GM12878 (cell line): ENCODE measurements around the gene FNDC3A.

Experiments
- POLR2A ChIP-seq: IDR thresholded peaks from 2 replicates; pipeline ENCODE4 v1.6.1; 2011; ENCODE audit warnings: low read depth, mild to moderate bottlenecking, low read length
- RFX5 ChIP-seq: IDR thresholded peaks from 2 replicates; pipeline ENCODE4 v1.6.1; 2011; ENCODE audit warnings: low read depth, low read length, improper control_type of control experiment
- TARDBP ChIP-seq: IDR thresholded peaks from 2 replicates; pipeline ENCODE4 v1.6.1; 2016; ENCODE audit warnings: borderline replicate concordance
- ZNF274 ChIP-seq: IDR thresholded peaks from one replicate; pipeline ENCODE4 v1.8.0; 2011; ENCODE audit not compliant: insufficient read length, insufficient read depth
- TF ChIP-seq, protein P1 (sequence below): IDR thresholded peaks from 2 replicates; pipeline ENCODE4 v1.6.1; 2011; ENCODE audit warnings: low read depth, mild to moderate bottlenecking, low read length, moderate library complexity, borderline replicate concordance; ENCODE audit errors: extremely low read depth
- TF ChIP-seq, protein P2 (sequence below), 3 experiments: IDR thresholded peaks in 2 of 3; conservative IDR thresholded peaks in 1 of 3; 2 replicates each; pipeline ENCODE4 v1.5.1; 2011; ENCODE audit warnings: low read depth in 3 of 3, low read length in 3 of 3, mild to moderate bottlenecking in 3 of 3, control low read depth in 2 of 3, moderate library complexity in 2 of 3, inconsistent platforms in 1 of 3, mixed read lengths in 1 of 3; ENCODE audit not compliant: control insufficient read depth in 2 of 3, insufficient read depth in 1 of 3; ENCODE audit errors: extremely low read depth in 1 of 3
- TF ChIP-seq, protein P3 (sequence below): IDR thresholded peaks from 2 replicates; pipeline ENCODE4 v1.6.1; 2011; ENCODE audit warnings: borderline replicate concordance, low read depth, mild to moderate bottlenecking, moderate library complexity, mixed read lengths, low read length; ENCODE audit not compliant: insufficient read depth; ENCODE audit errors: extremely low read length
- TF ChIP-seq, protein P4 (sequence below): IDR thresholded peaks from 2 replicates; pipeline ENCODE4 v1.6.1; 2012; ENCODE audit warnings: mild to moderate bottlenecking, low read depth, low read length

DNA sequence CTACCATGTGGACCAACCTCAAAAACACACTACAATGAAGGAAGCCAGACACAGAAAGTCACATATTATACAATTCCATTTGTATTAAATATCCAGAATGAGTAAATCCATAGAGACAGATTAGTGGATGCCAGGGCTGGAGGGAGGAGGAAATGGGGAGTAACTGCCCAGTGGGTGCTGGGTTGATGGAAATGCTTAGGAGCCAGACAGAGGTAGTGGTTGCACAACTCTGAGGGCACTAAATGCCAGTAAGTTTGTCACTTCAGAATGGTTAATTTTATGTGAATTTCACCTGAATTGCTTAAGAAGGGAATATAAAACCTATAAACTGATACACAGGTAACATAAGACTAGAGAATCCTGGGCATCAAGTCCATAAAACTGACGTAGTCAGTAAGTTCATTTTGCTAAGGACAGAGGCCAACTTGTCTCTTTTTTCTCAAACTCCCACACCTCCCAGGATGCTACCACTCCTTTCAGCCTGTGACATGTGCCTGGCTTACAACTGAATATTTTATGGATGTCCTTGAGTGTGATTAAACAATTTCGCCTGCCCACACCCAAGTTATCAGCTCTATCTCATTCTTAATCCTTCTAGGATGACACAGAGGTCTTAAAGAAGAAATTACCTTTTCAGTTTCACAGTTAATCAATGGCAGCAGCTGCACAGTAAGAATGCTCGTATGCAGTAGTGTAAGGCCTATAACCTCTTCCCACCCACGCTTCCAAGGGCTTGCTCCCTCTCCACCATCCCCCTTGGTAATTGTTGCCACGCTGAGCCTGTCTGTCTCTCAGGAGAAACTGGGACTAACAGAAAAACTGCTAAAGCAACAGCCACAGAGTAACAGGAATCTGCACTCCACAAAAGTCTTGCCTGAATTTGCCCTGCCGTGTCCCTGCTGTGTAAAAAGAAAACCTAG, 238.5 kb downstream of the FNDC3A start:
- TF ChIP-seq, protein P1, sequence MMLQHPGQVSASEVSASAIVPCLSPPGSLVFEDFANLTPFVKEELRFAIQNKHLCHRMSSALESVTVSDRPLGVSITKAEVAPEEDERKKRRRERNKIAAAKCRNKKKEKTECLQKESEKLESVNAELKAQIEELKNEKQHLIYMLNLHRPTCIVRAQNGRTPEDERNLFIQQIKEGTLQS, result no peak
- TF ChIP-seq ZNF274 (no peak), TARDBP (no peak), POLR2A (no peak), RFX5 (no peak)
- TF ChIP-seq, protein P2, sequence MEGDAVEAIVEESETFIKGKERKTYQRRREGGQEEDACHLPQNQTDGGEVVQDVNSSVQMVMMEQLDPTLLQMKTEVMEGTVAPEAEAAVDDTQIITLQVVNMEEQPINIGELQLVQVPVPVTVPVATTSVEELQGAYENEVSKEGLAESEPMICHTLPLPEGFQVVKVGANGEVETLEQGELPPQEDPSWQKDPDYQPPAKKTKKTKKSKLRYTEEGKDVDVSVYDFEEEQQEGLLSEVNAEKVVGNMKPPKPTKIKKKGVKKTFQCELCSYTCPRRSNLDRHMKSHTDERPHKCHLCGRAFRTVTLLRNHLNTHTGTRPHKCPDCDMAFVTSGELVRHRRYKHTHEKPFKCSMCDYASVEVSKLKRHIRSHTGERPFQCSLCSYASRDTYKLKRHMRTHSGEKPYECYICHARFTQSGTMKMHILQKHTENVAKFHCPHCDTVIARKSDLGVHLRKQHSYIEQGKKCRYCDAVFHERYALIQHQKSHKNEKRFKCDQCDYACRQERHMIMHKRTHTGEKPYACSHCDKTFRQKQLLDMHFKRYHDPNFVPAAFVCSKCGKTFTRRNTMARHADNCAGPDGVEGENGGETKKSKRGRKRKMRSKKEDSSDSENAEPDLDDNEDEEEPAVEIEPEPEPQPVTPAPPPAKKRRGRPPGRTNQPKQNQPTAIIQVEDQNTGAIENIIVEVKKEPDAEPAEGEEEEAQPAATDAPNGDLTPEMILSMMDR (IDR thresholded peaks at IDR 0.05 in 2 of 3, conservative IDR thresholded peaks at IDR 0.05 in 1 of 3; ENCODE audit: control insufficient read depth in 2 of 3, extremely low read depth in 1 of 3, insufficient read depth in 1 of 3, low read depth in 3 of 3, low read length in 3 of 3), result no peak
- TF ChIP-seq, protein P3, sequence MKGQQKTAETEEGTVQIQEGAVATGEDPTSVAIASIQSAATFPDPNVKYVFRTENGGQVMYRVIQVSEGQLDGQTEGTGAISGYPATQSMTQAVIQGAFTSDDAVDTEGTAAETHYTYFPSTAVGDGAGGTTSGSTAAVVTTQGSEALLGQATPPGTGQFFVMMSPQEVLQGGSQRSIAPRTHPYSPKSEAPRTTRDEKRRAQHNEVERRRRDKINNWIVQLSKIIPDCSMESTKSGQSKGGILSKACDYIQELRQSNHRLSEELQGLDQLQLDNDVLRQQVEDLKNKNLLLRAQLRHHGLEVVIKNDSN, result no peak
- TF ChIP-seq, protein P4, sequence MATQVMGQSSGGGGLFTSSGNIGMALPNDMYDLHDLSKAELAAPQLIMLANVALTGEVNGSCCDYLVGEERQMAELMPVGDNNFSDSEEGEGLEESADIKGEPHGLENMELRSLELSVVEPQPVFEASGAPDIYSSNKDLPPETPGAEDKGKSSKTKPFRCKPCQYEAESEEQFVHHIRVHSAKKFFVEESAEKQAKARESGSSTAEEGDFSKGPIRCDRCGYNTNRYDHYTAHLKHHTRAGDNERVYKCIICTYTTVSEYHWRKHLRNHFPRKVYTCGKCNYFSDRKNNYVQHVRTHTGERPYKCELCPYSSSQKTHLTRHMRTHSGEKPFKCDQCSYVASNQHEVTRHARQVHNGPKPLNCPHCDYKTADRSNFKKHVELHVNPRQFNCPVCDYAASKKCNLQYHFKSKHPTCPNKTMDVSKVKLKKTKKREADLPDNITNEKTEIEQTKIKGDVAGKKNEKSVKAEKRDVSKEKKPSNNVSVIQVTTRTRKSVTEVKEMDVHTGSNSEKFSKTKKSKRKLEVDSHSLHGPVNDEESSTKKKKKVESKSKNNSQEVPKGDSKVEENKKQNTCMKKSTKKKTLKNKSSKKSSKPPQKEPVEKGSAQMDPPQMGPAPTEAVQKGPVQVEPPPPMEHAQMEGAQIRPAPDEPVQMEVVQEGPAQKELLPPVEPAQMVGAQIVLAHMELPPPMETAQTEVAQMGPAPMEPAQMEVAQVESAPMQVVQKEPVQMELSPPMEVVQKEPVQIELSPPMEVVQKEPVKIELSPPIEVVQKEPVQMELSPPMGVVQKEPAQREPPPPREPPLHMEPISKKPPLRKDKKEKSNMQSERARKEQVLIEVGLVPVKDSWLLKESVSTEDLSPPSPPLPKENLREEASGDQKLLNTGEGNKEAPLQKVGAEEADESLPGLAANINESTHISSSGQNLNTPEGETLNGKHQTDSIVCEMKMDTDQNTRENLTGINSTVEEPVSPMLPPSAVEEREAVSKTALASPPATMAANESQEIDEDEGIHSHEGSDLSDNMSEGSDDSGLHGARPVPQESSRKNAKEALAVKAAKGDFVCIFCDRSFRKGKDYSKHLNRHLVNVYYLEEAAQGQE, result no peak
